Fibroblast of lung (primary cell): ENCODE measurements around the gene DNAJC18. TPM values are rescaled to one million over a fixed set of nuclear protein-coding genes. Genes with fewer than 3 reads are reported as not detected.
"Not testable (repeated sequence)": the region's sequence is repeated elsewhere in the genome, so short reads cannot be mapped to it uniquely, and the experiment has no call there.

Source experiments
- DNase-seq, 2 donors: peaks; one replicate each; pipeline versions ENCODE4 v3.0.0 to v3.0.0-alpha.2; 2010; ENCODE audit warnings: low read depth in 2 of 2
- H2AFZ ChIP-seq: 2 replicates; pipeline ENCODE4 v1.5.1; 2012; ENCODE audit warnings: low read length, control low read depth, inconsistent platforms
- H3K27ac ChIP-seq: 2 replicates; pipeline ENCODE4 v1.5.1; 2011; ENCODE audit warnings: low read length, control low read depth; ENCODE audit not compliant: insufficient read depth
- H3K27me3 ChIP-seq: 2 replicates; pipeline ENCODE4 v1.5.1; 2011; ENCODE audit warnings: mild to moderate bottlenecking, low read length; ENCODE audit not compliant: control insufficient read depth, insufficient read depth
- H3K36me3 ChIP-seq: 2 replicates; pipeline ENCODE4 v1.5.1; 2011; ENCODE audit warnings: low read length; ENCODE audit not compliant: control insufficient read depth, insufficient read depth
- H3K4me1 ChIP-seq: 2 replicates; pipeline ENCODE4 v1.5.1; 2011; ENCODE audit warnings: low read length; ENCODE audit not compliant: control insufficient read depth, insufficient read depth; ENCODE audit errors: extremely low read depth
- H3K4me2 ChIP-seq: 2 replicates; pipeline ENCODE4 v1.5.1; 2011; ENCODE audit warnings: low read length, control low read depth; ENCODE audit not compliant: insufficient read depth; ENCODE audit errors: extremely low read depth
- H3K4me3 ChIP-seq, 4 experiments: fragments of 200-600 bp in 1 of 4; sonication (generic) in 1 of 4; replicated peaks in 1 of 4; 2 replicates each; pipeline ENCODE4 v1.5.1; 2011 to 2016; ENCODE audit warnings: low read length in 4 of 4, low read depth in 3 of 4, mild to moderate bottlenecking in 3 of 4, control low read depth in 2 of 4, inconsistent platforms in 1 of 4, mixed read lengths in 1 of 4; ENCODE audit not compliant: insufficient read depth in 1 of 4; ENCODE audit errors: control extremely low read depth in 1 of 4
- H3K79me2 ChIP-seq: 2 replicates; pipeline ENCODE4 v1.5.1; 2012; ENCODE audit warnings: mild to moderate bottlenecking, low read length, inconsistent platforms; ENCODE audit not compliant: control insufficient read depth, insufficient read depth
- H3K9ac ChIP-seq: 2 replicates; pipeline ENCODE4 v1.5.1; 2011; ENCODE audit warnings: mild to moderate bottlenecking, low read length, control low read depth; ENCODE audit not compliant: insufficient read depth
- H3K9me3 ChIP-seq: 2 replicates; pipeline ENCODE4 v1.5.1; 2012; ENCODE audit warnings: low read depth, low read length; ENCODE audit not compliant: control insufficient read depth, insufficient read depth
- H4K20me1 ChIP-seq: 2 replicates; pipeline ENCODE4 v1.5.1; 2011; ENCODE audit warnings: low read length; ENCODE audit not compliant: control insufficient read depth, insufficient read depth; ENCODE audit errors: extremely low read depth
- CTCF ChIP-seq, 2 donors: IDR thresholded peaks in 1 of 2; conservative IDR thresholded peaks in 1 of 2; 1 replicate in 1 of 2; 2 replicates in 1 of 2; pipeline ENCODE4 v1.5.1; 2011 to 2012; ENCODE audit warnings: low read length in 2 of 2, control low read depth in 1 of 2, inconsistent platforms in 1 of 2, low read depth in 1 of 2, mild to moderate bottlenecking in 1 of 2
- EZH2 ChIP-seq: IDR thresholded peaks from 2 replicates; pipeline ENCODE4 v1.5.1; 2012; ENCODE audit warnings: low read length, control low read depth, mild to moderate bottlenecking; ENCODE audit errors: missing control alignments
- polyA plus RNA-seq, 2 donors: library from polyadenylated mRNA; depleted of rRNA in 1 of 2; stranded (reverse) in 1 of 2; unstranded in 1 of 2; fragments of >200 nt; gene quantifications; 2 replicates each; pipeline ENCODE4 v1.2.1, GENCODE V29; 2011 to 2012; ENCODE audit warnings: missing spikeins in 1 of 2
- total RNA-seq: library from RNA; depleted of rRNA; stranded (reverse); fragments of >200 nt; gene quantifications from 2 replicates; pipeline ENCODE4 v1.2.1, GENCODE V29; 2014

DNAJC18 gene
- total and polyA plus RNA-seq, 2 donors (not counting 1 experiment from before 2014, with no cell fraction given) = 12.6 to 14.6 TPM

DNA sequence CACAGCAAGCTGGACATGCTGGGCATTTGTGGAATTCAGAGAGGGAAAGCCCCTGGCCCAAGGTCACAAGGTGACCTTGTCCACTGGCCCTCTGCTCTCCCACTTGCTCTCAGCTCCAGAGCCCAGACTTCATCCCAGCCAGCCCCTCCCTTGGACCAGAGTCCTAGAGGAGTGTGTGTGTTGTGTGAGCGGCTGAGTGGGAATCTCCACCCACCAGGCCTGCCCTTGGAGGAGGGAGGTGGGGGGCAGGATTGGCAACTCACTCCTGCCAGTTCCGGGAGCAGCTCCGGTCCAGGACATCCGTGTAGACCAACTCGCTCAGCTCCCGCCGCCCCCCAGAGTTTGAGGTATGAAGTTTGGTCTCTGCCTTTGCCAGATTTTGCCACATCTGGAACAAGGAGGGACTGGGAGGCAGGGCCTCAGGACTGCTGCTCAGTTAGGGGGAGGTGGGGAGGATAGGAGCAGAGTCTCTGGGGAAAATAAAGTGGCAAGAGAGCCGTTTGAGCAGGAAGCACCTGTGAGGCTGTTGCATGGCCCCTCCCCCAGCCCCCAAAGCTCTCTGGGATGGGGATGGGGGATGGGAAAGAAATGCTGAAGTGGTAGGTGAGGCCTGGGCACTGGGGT, 51.0 kb downstream of the DNAJC18 start:
- Histone ChIP-seq H3K27me3 (peaks cover 2% of the 10 kb centered on the region), H2AFZ (peak overlapping the region; percentile 3), H3K79me2 (no peaks in the 10 kb centered on the region), H3K36me3 (no peaks in the 10 kb centered on the region), H3K4me1 (no peaks in the 10 kb centered on the region), H3K9ac (no peak overlapping the region), H3K27ac (no peak overlapping the region), H3K9me3 (no peaks in the 10 kb centered on the region), H3K4me2 (no peak overlapping the region), H4K20me1 (no peaks in the 10 kb centered on the region), H3K4me3 (no peak overlapping the region)
- no peak for TF ChIP-seq EZH2
- no peak for TF ChIP-seq CTCF (conservative IDR thresholded peaks at IDR 0.05 in 1 of 2, IDR thresholded peaks at IDR 0.05 in 1 of 2; ENCODE audit: low read depth in 1 of 2, low read length in 2 of 2)
- peak in 1 of 2 donors; percentile 28 for DNase-seq

DNA sequence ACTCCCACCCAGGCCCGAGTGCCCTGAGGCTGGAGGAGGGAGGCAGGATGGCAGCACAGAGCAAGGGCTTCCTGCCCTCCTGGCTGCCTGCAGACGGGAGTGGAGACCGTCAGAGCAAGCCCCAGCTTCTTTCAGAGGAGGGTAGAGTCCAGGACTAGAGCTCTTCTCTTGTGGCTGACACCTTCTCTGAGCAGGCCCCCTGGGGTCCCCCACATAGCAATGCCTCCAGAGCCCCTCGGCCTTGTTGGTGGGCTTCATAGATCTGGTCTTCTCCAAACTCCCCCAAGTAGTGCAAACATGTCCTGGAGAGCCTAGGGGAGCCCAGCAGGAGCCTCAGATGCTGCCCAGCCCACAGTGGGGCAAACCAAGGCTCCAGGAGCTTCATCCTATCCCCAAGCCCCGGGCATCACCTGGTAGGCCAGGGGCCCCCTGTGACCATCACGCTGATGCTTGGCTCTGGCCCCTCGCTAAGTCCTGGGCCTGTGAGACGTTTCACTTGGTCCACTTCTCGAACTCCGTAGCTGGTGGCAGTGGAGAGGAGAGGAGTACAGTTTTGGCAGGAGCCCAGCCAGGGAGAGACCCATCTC, 51.6 kb downstream of the DNAJC18 start:
- Histone ChIP-seq H4K20me1 (no peaks in the 10 kb centered on the region), H3K9me3 (no peaks in the 10 kb centered on the region), H3K36me3 (no peaks in the 10 kb centered on the region), H3K27ac (no peak overlapping the region), H3K9ac (no peak overlapping the region), H3K4me3 (no peak overlapping the region), H2AFZ (no peak overlapping the region), H3K4me2 (no peak overlapping the region), H3K4me1 (no peaks in the 10 kb centered on the region), H3K79me2 (no peaks in the 10 kb centered on the region), H3K27me3 (no peaks in the 10 kb centered on the region)
- TF ChIP-seq EZH2 (no peak), CTCF (conservative IDR thresholded peaks at IDR 0.05 in 1 of 2, IDR thresholded peaks at IDR 0.05 in 1 of 2; ENCODE audit: low read depth in 1 of 2, low read length in 2 of 2) (no peak)
- DNase-seq = no peak

DNA sequence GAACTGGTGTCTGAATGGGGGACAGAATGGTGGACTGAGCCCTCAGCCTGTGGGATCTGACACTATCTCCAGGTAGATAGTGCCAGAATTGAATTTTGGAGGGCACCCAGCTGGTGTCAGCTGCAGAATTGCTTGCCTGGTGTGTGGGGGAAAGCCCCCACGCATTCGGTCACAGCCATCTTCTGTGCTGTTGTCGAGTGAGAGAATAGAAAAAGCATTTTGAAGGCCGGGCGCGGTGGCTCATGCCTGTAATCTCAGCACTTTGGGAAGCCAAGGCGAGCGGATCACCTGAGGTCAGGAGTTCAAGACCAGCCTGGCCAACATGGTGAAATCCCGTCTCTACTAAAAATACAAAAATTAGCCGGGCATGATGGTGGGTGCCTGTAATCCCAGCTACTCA, 52.4 kb downstream of the DNAJC18 start:
- not testable (repeated sequence) for H3K27ac ChIP-seq, H4K20me1 ChIP-seq, H3K4me2 ChIP-seq, H3K4me1 ChIP-seq, H3K4me3 ChIP-seq, H3K9me3 ChIP-seq, H2AFZ ChIP-seq, H3K36me3 ChIP-seq, H3K9ac ChIP-seq, DNase-seq, H3K27me3 ChIP-seq, H3K79me2 ChIP-seq
